ENCODE results near the gene OLA1.

- no peak for TF ChIP-seq CTCF (IDR thresholded peaks at IDR 0.05; ENCODE audit: low read depth, low read length, poor library complexity, severe bottlenecking)
- no peak for TF ChIP-seq EZH2phosphoT487 (IDR thresholded peaks at IDR 0.05; ENCODE audit: borderline replicate concordance, low read length)
These were observed 702 bp downstream of the OLA1 start for GRCh38 chr2:174247474-174248186.
